Thyroid gland (tissue), 4 donors: ENCODE measurements around the gene NFYC. TPM values are rescaled to one million over a fixed set of nuclear protein-coding genes. Genes with fewer than 3 reads are reported as not detected.

ENCODE experiments used
- DNase-seq, 2 donors: peaks; one replicate each; pipeline ENCODE4 v3.0.0-alpha.2; 2019
- H3K27ac ChIP-seq, 3 donors: fragments of 200-600 bp; sonication (generic); 1 replicate in 2 of 3; 2 replicates in 1 of 3; pipeline ENCODE4 v1.5.1; 2016 to 2019; ENCODE audit warnings: mild to moderate bottlenecking in 1 of 3, moderate library complexity in 1 of 3
- H3K27me3 ChIP-seq: fragments of 200-600 bp; sonication (generic); one replicate; pipeline ENCODE4 v1.5.1; 2019
- H3K36me3 ChIP-seq, 2 donors: fragments of 200-600 bp; sonication (generic); one replicate each; pipeline ENCODE4 v1.5.1; 2016 to 2019
- H3K4me1 ChIP-seq, 2 donors: fragments of 200-600 bp; sonication (generic); one replicate each; pipeline ENCODE4 v1.5.1; 2017 to 2019
- H3K4me3 ChIP-seq, 3 donors: fragments of 200-600 bp; sonication (generic); replicated peaks in 1 of 3; 1 replicate in 2 of 3; 2 replicates in 1 of 3; pipeline ENCODE4 v1.5.1; 2016; ENCODE audit warnings: mild to moderate bottlenecking in 1 of 3
- H3K9me3 ChIP-seq: fragments of 200-600 bp; sonication (generic); one replicate; pipeline ENCODE4 v1.5.1; 2017
- POLR2A ChIP-seq, 2 donors: fragments of 450-650 bp; IDR thresholded peaks; one replicate each; pipeline ENCODE4 v1.6.1; 2017; ENCODE audit warnings: antibody characterized with exemption in 2 of 2, mild to moderate bottlenecking in 2 of 2, moderate library complexity in 1 of 2
- WGBS, 2 donors: methylation state at CpG; one replicate each; pipeline ENCODE4 v1.1.5; 2017; 5-methylcytosine and 5-hydroxymethylcytosine counted together
- intact Hi-C: fragments of 100-400 bp; cut with DNase I; formaldehyde crosslinking; loops from one replicate; pipeline ENCODE4 v1.15.1; 2023
- total RNA-seq, 4 donors: library from RNA; depleted of rRNA; stranded (reverse); fragments of >200 nt; gene quantifications; one replicate each; pipeline ENCODE4 v1.2.3, GENCODE V29; 2016
- TF ChIP-seq, protein P1 (sequence below), 6 experiments: fragments of 200-600 bp in 3 of 6; fragments of 450-650 bp in 3 of 6; sonication (generic) in 3 of 6; IDR thresholded peaks; one replicate each; pipeline ENCODE4 v1.5.1; 2016 to 2019; ENCODE audit warnings: antibody characterized with exemption in 6 of 6, mild to moderate bottlenecking in 2 of 6, inconsistent platforms in 1 of 6, moderate library complexity in 1 of 6

NFYC gene
- total RNA-seq, 4 donors from 2014 or later = 70.5 to 175 (median 96.7) TPM

DNA sequence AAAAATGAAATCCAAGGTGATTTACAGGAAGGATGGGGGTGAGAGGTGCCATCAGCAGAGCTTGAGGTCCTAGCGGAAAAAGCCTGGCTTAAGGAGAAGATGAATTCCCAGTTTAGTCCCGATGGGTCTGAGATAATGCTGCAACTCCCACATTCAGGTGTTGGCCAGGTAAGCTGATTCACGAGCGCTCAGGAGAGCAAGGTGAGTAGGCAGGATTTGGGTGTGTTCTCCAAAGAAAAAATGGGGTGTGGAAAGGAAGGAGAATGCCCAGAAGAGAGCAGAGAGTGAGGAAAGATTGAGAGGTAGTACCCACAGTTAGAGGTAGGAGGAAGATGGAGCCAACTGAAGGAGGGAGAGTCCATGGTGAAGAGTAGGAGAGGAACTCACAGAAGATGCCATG is 38.5 kb upstream of the NFYC start:
- 86 to 88% methylated on average over 4 of the region's 4 CpGs for WGBS, 2 donors
- Histone ChIP-seq H3K27me3 (no peaks in the 10 kb centered on the region), H3K4me1 (no peaks in the 10 kb centered on the region), H3K4me3 (no peak overlapping the region), H3K27ac (no peak overlapping the region), H3K36me3 (no peaks in the 10 kb centered on the region), H3K9me3 (no peaks in the 10 kb centered on the region)
- no peak for TF ChIP-seq POLR2A (IDR thresholded peaks at IDR 0.05)
- TF ChIP-seq, protein P1, sequence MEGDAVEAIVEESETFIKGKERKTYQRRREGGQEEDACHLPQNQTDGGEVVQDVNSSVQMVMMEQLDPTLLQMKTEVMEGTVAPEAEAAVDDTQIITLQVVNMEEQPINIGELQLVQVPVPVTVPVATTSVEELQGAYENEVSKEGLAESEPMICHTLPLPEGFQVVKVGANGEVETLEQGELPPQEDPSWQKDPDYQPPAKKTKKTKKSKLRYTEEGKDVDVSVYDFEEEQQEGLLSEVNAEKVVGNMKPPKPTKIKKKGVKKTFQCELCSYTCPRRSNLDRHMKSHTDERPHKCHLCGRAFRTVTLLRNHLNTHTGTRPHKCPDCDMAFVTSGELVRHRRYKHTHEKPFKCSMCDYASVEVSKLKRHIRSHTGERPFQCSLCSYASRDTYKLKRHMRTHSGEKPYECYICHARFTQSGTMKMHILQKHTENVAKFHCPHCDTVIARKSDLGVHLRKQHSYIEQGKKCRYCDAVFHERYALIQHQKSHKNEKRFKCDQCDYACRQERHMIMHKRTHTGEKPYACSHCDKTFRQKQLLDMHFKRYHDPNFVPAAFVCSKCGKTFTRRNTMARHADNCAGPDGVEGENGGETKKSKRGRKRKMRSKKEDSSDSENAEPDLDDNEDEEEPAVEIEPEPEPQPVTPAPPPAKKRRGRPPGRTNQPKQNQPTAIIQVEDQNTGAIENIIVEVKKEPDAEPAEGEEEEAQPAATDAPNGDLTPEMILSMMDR (IDR thresholded peaks at IDR 0.05) = no peak
- intact Hi-C loops = no loop called here
- DNase-seq = no peak

DNA sequence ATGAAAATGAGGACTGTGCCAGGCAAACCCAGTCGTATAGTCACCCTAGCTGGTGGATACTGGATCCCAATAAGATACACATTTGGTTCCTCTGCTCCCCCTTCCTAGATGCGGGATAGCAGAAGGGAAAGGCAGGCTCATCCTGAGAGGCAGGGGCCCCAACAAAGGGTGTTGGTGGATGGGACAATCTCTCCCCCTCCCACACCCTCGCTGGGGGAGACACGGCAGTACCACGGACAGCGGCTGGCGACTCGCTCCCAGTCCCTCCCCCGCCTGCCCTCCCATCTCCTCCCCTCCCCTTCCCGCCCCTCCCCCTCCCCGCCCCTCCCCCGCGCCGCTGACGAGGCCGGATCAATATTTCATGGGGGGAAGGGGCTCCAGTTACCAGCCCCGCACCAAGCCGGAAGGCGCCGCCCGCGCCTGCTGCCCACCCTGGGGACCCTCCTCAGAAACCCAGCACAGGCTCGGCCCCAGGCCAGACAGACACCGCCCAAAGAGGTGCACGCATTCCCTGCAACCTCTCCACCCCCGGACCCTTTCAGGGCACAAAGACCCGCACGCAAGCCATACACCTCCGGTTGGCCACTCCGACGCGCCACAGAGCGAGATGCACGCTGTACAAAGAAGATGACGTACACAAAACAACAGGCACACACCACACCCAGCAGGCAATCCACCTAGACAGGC is 37.5 kb upstream of the NFYC start:
- no peak for DNase-seq
- H3K27ac ChIP-seq = no peak overlapping the region

GRCh38 chr1:40657046-40657445 is 34.5 kb upstream of the NFYC start:
- Histone ChIP-seq H3K4me3 (no peak overlapping the region), H3K27me3 (no peaks in the 10 kb centered on the region), H3K4me1 (no peaks in the 10 kb centered on the region), H3K36me3 (no peaks in the 10 kb centered on the region), H3K9me3 (no peaks in the 10 kb centered on the region), H3K27ac (no peak overlapping the region)
- TF ChIP-seq POLR2A (IDR thresholded peaks at IDR 0.05) = no peak
- TF ChIP-seq, protein P1 (IDR thresholded peaks at IDR 0.05) = no peak
- DNase-seq = no peak
- intact Hi-C loops = no loop called here
- WGBS, 2 donors = 86 to 90% methylated on average over 7 of the region's 7 CpGs

More for the DNA sequence above, 37.5 kb upstream of the NFYC start:
- Histone ChIP-seq H3K9me3 (no peaks in the 10 kb centered on the region), H3K4me1 (no peaks in the 10 kb centered on the region), H3K4me3 (no peak overlapping the region), H3K36me3 (no peaks in the 10 kb centered on the region), H3K27me3 (no peaks in the 10 kb centered on the region)
- TF ChIP-seq POLR2A (IDR thresholded peaks at IDR 0.05) = no peak
- TF ChIP-seq, protein P1 (IDR thresholded peaks at IDR 0.05) = no peak
- intact Hi-C loops = no loop called here
- WGBS, 2 donors = 24 to 37% methylated on average over 8 to 22 of the region's 35 CpGs

GRCh38 chr1:40658751-40659648 is 32.5 kb upstream of the NFYC start:
- intact Hi-C loops = no loop called here
- no peak overlapping the region for H3K4me3 ChIP-seq
- no peak for DNase-seq
- TF ChIP-seq, protein P1 (IDR thresholded peaks at IDR 0.05) = no peak
- no peak for TF ChIP-seq POLR2A (IDR thresholded peaks at IDR 0.05)
- no peaks in the 10 kb centered on the region for H3K36me3 ChIP-seq
- no peaks in the 10 kb centered on the region for H3K4me1 ChIP-seq
- H3K27me3 ChIP-seq = no peaks in the 10 kb centered on the region
- 83 to 84% methylated on average over 16 of the region's 16 CpGs for WGBS, 2 donors
- H3K27ac ChIP-seq = no peak overlapping the region
- H3K9me3 ChIP-seq = no peaks in the 10 kb centered on the region

DNA sequence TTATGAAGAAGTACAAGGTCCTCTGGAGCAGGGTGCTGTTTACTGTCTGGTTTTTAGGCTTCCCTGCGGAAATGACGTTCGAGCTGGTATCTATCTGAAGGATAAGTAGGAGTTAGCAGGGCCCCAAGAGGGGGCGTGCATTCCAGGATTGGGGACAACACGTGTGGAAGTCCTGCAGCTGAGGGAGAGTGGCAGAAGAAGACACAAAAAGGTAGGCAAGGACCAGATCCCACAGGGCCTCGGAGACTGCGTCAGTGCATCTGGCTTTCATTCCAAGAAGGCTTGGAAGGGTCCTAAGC is 31.9 kb upstream of the NFYC start:
- no peaks in the 10 kb centered on the region for H3K9me3 ChIP-seq
- no peaks in the 10 kb centered on the region for H3K27me3 ChIP-seq
- H3K27ac ChIP-seq = no peak overlapping the region
- TF ChIP-seq, protein P1 (IDR thresholded peaks at IDR 0.05) = no peak
- no peak for TF ChIP-seq POLR2A (IDR thresholded peaks at IDR 0.05)
- intact Hi-C loops = no loop called here
- 70 to 71% methylated on average over 7 of the region's 7 CpGs for WGBS, 2 donors
- no peak for DNase-seq
- H3K4me1 ChIP-seq = no peaks in the 10 kb centered on the region
- no peak overlapping the region for H3K4me3 ChIP-seq
- H3K36me3 ChIP-seq = no peaks in the 10 kb centered on the region
